Peyer's patch (tissue), 4 donors: Measurements from ENCODE around the gene CCDC197. TPM values are rescaled to one million over a fixed set of nuclear protein-coding genes. Genes with fewer than 3 reads are reported as not detected.

ENCODE experiments used
- DNase-seq, 3 donors: peaks; one replicate each; pipeline ENCODE4 v3.0.0-alpha.2; 2017 to 2019
- H3K27ac ChIP-seq, 4 donors: fragments of 200-600 bp; sonication (generic); one replicate each; pipeline ENCODE4 v1.5.1; 2016 to 2019
- H3K27me3 ChIP-seq, 2 donors: fragments of 200-600 bp; sonication (generic); one replicate each; pipeline ENCODE4 v1.5.1; 2019
- H3K36me3 ChIP-seq, 3 donors: fragments of 200-600 bp; sonication (generic); one replicate each; pipeline ENCODE4 v1.5.1; 2016 to 2019
- H3K4me1 ChIP-seq, 4 donors: fragments of 200-600 bp; sonication (generic); one replicate each; pipeline ENCODE4 v1.5.1; 2016 to 2019
- H3K4me3 ChIP-seq, 4 donors: fragments of 200-600 bp; sonication (generic); 1 replicate in 3 of 4; 2 replicates in 1 of 4; pipeline ENCODE4 v1.5.1; 2016 to 2019; ENCODE audit warnings: mild to moderate bottlenecking in 1 of 4
- H3K9me3 ChIP-seq, 4 donors: fragments of 200-600 bp; sonication (generic); one replicate each; pipeline ENCODE4 v1.5.1; 2016 to 2019; ENCODE audit warnings: mild to moderate bottlenecking in 1 of 4
- CTCF ChIP-seq, 6 experiments: fragments of 450-650 bp in 4 of 6; fragments of 200-600 bp in 2 of 6; sonication (generic) in 1 of 6; IDR thresholded peaks; one replicate each; pipeline ENCODE4 v1.5.1; 2017 to 2019; ENCODE audit warnings: antibody characterized with exemption in 6 of 6, mild to moderate bottlenecking in 3 of 6, moderate library complexity in 1 of 6
- POLR2A ChIP-seq, 2 donors: fragments of 450-650 bp; IDR thresholded peaks; one replicate each; pipeline ENCODE4 v1.5.1; 2017; ENCODE audit warnings: antibody characterized with exemption in 2 of 2, mild to moderate bottlenecking in 2 of 2, moderate library complexity in 2 of 2
- total RNA-seq, 4 donors: library from RNA; depleted of rRNA; stranded (reverse); fragments of >200 nt; gene quantifications; one replicate each; pipeline ENCODE4 v1.1.0, GENCODE V29; 2016

CCDC197 gene
- total RNA-seq, 4 donors from 2014 or later: not detected

- no peaks in the 10 kb centered on the region for H3K27me3 ChIP-seq
- TF ChIP-seq POLR2A (IDR thresholded peaks at IDR 0.05): no peak
- no peak for TF ChIP-seq CTCF (IDR thresholded peaks at IDR 0.05)
- H3K4me1 ChIP-seq: peaks cover 0 to 26% (median 16%) of the 10 kb centered on the region in 4 donors
- H3K36me3 ChIP-seq: no peaks in the 10 kb centered on the region
- no peak overlapping the region for H3K4me3 ChIP-seq
- peak overlapping the region; percentile 47 to 82 (median 66) for H3K27ac ChIP-seq
- no peak for DNase-seq
- H3K9me3 ChIP-seq: peaks cover 0 to 9% (median 0%) of the 10 kb centered on the region in 4 donors
Observed at GRCh38 chr14:93972618-93973205, 24.4 kb upstream of the CCDC197 start.

GRCh38 chr14:93973607-93974006, 23.5 kb upstream of the CCDC197 start:
- no peak for TF ChIP-seq CTCF (IDR thresholded peaks at IDR 0.05)
- no peak for TF ChIP-seq POLR2A (IDR thresholded peaks at IDR 0.05)
- Histone ChIP-seq H3K9me3 (peaks cover 0 to 15% (median 0%) of the 10 kb centered on the region in 4 donors), H3K36me3 (no peaks in the 10 kb centered on the region), H3K4me3 (peak overlapping the region in 1 of 4 donors; percentile 38), H3K27me3 (no peaks in the 10 kb centered on the region), H3K4me1 (peaks cover 0 to 23% (median 11%) of the 10 kb centered on the region in 4 donors), H3K27ac (peak overlapping the region; percentile 14 to 82 (median 57))
- DNase-seq: no peak

GRCh38 chr14:93974299-93974698, 22.8 kb upstream of the CCDC197 start:
- Histone ChIP-seq H3K4me3 (peak overlapping the region in 2 of 4 donors; percentile 13 to 38), H3K36me3 (no peaks in the 10 kb centered on the region), H3K27ac (peak overlapping the region; percentile 59 to 82 (median 68)), H3K4me1 (peaks cover 0 to 24% (median 9%) of the 10 kb centered on the region in 4 donors), H3K27me3 (no peaks in the 10 kb centered on the region), H3K9me3 (peaks cover 0 to 15% (median 0%) of the 10 kb centered on the region in 4 donors)
- TF ChIP-seq POLR2A (IDR thresholded peaks at IDR 0.05) (no peak), CTCF (IDR thresholded peaks at IDR 0.05) (no peak)
- DNase-seq: no peak

GRCh38 chr14:93974833-93975232, 22.3 kb upstream of the CCDC197 start:
- no peaks in the 10 kb centered on the region for H3K36me3 ChIP-seq
- DNase-seq: no peak
- peak overlapping the region in 2 of 4 donors; percentile 13 to 38 for H3K4me3 ChIP-seq
- H3K9me3 ChIP-seq: peaks cover 0 to 15% (median 0%) of the 10 kb centered on the region in 4 donors
- TF ChIP-seq POLR2A (IDR thresholded peaks at IDR 0.05) (no peak), CTCF (IDR thresholded peaks at IDR 0.05) (no peak)
- peaks cover 0 to 21% (median 7%) of the 10 kb centered on the region in 4 donors for H3K4me1 ChIP-seq
- no peaks in the 10 kb centered on the region for H3K27me3 ChIP-seq
- peak overlapping the region; percentile 59 to 82 (median 68) for H3K27ac ChIP-seq

GRCh38 chr14:93975791-93976476, 21.2 kb upstream of the CCDC197 start:
- Histone ChIP-seq H3K36me3 (no peaks in the 10 kb centered on the region), H3K4me1 (peaks cover 0 to 11% (median 2%) of the 10 kb centered on the region in 4 donors), H3K27ac (peak overlapping the region; percentile 44 to 82 (median 68)), H3K27me3 (no peaks in the 10 kb centered on the region), H3K9me3 (peaks cover 0 to 15% (median 0%) of the 10 kb centered on the region in 4 donors), H3K4me3 (peak overlapping the region in 3 of 4 donors; percentile 1 to 38 (median 34))
- TF ChIP-seq POLR2A (IDR thresholded peaks at IDR 0.05) (no peak), CTCF (IDR thresholded peaks at IDR 0.05) (peak in 1 of 6 experiments; percentile 10)
- DNase-seq: no peak
